ENCODE data around the gene FBXL16.

The FBXL16 gene

DNA sequence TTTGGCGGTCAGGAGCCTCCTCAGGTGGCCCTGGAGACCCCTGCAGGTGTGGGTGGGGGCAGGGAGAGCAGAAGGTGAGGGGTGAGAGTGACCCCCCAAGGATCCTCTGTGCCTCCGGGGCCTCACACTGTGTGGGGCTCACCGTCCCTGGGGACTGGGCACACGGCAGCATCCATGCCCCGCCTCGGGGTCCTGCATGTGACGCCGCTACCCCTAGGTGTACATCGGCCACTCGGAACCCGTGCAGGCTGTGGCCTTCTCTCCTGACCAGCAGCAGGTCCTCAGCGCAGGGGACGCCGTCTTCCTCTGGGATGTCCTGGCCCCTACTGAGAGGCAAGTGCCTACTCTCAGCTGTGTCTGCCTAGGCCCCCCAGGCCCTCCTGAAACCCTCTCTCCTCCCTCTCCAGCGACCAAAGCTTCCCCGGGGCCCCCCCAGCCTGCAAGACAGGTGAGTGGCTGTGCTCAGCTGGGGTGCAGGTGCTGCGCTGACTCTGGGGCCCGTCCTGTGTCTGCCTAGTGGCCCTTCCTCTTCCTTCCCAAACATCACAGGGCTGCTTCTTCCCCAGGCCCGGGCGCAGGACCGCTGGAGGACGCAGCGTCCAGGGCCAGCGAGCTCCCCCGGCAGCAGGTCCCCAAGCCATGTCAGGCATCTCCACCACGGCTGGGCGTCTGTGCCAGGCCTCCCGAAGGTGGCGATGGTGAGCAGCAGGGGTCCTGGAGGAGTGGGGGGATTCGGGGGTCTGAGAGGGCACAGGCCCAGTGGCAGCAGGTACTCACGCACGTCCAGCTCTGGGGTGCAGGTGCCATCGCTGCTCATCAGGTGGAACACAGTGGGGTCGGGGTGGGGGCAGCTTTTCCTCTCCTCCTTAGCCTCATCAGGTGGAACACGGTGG, 46.7 kb downstream of the FBXL16 start:
- no peak for FAIRE-seq

DNA sequence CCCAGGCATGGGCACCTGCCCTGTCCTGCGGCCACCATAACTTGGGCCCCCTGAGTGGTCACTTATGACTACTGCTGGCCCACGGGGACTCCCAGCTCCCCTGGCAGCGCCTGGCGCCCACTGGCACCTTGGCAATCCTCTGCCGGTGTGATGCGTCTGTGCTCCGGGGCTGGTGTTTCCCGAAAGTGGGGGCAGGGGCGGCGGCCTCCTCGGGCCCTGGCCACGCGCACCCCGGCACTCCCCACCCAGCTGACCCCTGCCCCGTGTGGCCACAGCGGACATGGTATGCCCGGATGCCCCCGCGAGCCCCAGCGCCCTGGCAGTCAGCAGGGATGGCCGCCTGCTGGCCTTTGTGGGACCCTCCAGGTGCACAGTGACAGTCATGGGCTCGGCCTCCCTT, 48.1 kb downstream of the FBXL16 start:
- no peak for FAIRE-seq

GRCh38 chr16:654034-654433, 51.6 kb downstream of the FBXL16 start:
- FAIRE-seq = no peak

DNA sequence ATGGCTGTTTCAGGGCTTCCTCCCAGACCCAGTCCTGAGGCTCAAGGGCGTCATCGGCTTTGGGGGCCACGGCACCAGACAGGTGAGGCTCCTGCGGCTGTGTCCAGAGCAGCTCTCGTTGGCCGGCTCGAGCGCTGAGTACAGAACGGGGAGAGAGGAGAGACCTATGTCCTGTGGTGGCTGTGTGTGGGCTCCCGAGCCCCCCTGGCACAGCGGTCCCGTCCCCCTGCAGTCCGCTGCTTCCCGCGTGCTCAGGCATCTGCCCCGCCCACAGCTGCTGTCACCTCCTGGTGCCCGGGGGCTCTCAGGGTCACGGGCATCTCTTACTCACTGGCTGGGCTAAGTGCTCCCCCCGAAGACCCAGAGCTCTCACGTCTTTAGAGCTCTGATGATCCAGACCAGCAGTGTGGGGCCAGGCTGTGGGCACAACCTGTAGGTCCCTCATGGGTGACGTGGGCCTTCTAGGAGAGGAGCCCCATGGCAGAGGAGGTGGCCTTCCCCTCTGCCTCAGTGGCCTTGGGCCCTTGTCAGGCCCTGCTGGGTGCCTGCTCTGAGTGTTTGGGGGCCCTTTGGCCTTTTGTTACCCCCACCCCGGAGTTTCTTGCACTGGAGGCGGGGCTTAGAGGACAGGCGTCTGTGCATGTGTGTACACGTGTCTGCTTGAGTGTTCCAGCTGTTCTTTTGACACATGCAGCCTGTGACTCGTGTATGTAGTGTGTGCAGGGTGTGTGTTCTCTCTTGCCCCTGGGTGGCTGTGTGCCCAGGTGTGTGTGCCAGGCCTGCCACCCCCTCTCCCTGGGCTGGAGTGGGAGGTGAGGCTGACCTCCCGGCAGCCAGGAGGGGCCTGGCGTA, 52.9 kb downstream of the FBXL16 start:
- FAIRE-seq = no peak

DNA sequence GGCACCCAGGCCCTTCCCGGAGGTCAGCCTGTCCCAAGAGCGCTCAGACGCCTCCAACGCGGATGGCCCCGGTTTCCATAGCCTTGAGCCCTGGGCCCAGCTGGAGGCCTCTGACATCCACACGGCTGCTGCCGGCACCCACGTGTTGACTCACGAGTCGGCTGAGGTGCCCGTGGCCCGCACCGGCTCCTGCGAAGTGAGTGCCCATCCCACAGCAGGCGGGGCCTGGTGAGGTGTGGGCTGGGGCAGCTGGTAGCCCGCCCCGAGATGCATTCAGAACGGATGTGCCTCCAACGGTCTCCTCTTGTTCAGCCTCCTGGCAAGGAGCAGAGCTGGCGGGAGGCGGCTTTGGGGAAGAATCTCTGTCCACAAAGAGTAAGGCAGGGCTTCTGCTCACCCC, 53.8 kb downstream of the FBXL16 start:
- no peak for FAIRE-seq

DNA sequence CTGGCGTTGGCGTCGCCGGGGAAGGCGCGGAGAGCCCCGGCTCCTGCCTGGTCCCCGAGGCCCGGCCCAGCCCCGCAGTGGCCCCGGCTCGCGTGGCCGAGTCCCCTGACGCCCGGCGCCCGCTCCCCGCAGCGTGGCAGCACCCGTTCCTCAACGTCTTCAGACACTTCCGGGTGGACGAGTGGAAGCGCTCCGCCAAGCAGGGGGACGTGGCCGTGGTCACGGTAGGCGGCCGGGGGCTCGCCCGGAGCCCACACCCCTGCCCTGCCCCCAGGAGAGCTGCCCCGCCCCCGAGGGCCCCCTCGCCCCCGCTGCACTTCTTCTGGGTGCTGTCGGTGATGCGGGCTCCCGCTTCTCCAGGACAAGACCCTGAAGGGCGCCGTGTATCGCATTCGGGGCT, 56.0 kb downstream of the FBXL16 start:
- no peak for FAIRE-seq

DNA sequence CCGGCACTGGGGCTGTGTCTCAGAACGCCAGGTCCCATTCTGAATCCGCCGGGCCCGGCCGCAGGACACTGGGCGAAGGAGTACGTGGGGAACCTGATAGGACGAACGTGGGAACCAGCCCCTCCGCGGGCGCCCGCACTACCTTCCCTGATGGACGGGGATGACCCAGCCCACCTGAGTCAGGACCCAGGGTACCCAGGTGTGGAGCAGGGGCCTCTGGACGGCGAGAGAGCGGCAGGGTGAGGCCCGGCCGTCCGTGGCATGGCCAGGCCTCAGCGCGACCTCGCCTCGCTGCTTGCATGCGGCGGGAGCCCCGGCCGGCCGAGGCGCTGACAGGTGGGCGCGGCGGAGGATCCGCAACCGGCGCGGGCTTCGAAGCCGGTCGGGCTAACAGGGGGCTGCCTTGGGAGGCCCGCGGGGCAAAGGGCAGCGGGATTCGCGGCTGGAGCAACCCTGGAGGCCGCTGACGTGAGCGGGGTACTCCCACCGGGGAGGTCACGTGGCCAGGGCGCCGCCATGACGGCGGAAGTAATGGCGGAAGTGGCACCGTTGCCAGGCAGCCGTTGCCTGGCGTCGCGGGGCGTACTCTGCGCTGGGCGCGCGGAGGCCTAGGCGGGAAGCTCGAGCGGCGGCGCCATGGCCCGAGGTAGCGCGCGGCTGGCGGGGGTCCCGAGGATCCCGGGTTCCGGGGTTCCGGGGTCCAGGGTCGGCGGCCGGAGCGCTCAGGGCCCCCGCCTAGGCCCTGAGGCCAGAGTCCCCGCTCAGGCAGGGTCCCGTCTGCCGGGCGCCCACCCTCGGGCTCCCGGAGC, 56.6 kb downstream of the FBXL16 start, which contains the start of gene WDR90:
WDR90 (plus strand) TSS at position 585 of the 809 bp plus-strand sequence; CDS start at position 637, 52 bp downstream.
- FAIRE-seq = no peak

DNA sequence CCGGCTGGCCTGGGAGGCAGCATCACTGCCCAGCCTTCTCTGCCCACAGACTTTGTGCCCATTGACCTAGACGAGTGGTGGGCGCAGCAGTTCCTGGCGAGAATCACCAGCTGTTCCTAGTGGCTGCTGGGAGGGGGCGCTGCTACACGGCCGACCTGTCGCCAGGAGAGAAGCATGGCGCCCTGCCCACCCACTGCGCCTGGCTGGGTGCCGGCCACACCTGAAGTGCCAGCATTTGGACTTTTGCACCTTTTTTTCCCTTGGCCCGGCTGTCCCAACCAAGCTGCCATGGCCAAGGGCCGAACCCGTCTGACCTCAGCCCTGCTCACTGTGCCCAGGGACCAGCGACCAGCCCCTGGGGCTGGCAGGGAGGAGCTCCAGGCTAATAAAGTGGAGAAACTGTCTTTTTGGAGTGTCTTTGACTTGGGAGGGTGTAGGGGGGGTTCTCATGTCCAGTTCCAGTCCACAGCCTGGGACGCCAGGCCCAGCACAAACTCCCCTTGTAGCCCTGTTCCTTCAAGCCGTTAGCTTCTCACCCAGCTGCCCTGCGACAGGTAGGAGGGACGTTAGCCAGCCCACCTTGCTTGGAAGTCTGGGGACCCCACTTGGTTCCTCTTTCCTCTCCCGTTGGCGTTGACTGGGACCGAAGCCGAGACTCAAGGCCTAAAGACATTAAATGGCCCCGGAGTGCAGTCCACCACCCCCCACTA, 57.4 kb downstream of the FBXL16 start:
- no peak for FAIRE-seq

DNA sequence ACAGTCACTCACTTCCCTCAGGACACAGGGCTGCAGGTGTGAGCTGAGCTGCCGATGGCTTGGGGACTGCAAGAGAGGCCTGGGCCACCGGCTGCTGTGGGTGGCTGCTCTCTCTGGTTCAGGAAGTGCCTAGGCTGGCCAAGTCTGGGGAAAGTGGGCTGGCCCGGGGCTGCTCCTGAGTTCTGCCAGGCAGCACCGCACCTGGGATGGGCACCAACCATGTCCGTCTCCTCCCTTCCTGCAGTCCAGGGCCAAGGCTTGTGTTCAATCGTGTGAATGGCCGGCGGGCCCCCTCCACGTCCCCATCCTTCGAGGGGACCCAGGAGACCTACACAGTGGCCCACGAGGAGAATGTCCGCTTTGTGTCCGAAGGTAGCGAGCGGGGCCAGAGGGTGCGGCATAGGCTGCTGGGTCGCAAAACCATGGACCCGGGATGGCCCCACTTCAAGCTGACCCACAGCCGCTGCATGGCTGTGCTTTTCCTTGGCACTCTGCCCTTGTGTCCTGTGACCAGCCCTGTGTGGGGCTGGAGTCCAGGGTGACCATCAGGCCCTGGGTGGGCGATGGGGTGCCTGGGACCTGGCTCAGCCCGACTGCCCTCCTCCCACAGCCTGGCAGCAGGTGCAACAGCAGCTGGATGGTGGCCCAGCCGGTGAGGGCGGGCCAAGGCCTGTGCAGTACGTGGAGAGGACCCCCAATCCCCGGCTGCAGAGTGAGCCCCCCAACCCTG, 58.3 kb downstream of the FBXL16 start:
- FAIRE-seq = no peak

DNA sequence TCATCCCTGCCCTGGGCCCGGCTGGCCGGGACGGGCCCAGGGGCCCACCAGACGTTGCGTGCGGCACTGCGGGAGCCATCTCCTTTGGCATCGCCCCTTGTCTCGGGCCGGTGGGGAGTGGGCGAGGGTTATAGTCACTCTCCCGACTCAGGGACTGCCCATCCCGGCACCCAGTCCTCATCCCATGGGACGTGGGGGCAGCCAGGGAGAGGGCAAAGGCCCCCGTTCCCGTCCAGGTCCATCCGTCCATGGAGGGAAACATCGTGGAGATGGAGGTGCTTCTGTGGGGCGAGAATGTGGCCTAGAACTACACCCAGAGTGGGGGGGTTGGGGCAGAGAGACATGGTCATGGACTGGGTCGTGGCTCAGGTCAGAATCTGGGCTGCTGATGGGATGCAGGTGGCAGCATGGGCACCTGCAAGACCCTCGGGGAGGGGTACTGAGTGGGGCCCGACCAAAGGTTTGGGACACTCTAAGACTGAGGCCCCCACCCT, 58.9 kb downstream of the FBXL16 start:
- no peak for FAIRE-seq

DNA sequence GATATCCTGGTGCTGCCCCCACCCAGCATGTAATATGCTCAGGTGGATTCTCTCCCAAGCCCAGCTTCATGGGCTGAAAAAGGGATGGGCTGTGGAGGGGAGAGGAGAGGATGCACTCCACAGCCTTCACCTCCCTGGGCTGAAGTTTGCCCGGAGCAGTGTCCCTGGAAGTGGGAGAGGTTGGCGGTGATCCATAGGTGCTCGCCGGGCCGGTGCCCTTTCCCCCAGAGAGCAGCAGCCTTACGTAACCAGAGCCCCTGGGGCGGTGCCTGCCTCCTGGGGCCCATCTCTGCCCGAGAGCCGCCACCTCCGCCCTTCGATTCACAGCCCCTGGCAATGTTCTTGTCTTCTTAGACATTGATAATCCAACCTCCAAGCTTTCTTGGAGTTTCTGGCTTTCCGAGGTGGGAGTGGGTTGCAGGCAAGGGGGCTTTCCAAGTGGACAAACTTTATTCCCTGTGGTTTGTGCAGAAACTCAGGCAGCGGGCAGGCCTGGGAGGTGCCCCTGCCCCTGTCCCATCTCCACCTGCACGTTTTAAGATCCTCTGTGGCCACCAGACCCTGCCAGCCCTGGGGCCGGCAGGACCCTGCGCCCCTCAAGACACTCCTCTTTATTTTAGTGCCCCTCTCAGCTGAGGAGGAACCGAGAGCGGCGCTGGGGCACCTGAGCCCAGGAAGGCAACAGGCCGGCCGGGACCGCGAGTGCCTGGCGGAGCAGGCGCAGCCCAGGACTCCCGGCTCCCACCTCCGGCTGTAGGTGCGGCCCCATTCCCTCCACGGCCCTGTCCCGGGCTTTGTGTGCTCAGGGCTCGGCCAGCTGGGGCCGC, 59.5 kb downstream of the FBXL16 start:
- FAIRE-seq = no peak

DNA sequence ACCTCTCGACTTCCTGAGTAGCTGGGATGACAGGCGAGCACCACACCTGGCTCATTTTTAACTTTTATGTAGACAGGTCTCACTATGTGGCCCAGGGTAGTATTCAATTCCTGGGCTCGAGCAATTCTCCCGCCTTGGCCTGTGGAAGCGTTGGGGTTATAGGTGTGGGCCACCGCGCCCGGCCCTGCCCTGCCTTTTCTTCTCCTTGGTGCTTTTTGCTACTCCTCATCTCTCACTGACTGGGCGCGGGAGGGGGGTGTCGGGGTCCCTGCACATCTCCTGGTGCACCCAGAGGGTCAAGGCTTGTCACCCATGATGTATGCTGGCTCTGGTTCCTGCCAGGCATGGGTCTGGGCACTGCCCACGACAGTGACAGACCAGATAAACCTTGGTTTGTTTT, 61.0 kb downstream of the FBXL16 start:
- no peak for FAIRE-seq

DNA sequence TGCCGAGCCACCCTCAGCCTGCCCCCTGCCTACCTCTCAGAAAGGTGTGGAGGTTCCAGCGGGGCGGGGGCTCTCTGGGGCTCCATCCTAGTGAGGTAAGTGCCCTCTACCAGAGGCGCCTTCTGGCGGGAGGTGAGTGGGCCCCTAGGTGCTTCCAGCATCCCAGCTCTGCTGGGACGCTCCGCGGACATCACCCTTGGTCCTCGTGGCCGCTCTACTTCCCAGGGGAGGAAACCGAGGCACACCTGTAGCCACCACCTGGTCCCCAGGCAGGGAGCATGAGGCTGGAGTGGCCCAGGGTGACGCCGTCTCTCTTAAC, 62.6 kb downstream of the FBXL16 start:
- no peak for FAIRE-seq

Measured in colon (tissue), 2 donors.